ENCODE data around the gene KCMF1.
A peak's percentile ranks its signal among the peaks of the same experiment; 100 is the strongest.
"Not testable (repeated sequence)": the region's sequence is repeated elsewhere in the genome, so short reads cannot be mapped to it uniquely, and the experiment has no call there.

The KCMF1 gene

DNA sequence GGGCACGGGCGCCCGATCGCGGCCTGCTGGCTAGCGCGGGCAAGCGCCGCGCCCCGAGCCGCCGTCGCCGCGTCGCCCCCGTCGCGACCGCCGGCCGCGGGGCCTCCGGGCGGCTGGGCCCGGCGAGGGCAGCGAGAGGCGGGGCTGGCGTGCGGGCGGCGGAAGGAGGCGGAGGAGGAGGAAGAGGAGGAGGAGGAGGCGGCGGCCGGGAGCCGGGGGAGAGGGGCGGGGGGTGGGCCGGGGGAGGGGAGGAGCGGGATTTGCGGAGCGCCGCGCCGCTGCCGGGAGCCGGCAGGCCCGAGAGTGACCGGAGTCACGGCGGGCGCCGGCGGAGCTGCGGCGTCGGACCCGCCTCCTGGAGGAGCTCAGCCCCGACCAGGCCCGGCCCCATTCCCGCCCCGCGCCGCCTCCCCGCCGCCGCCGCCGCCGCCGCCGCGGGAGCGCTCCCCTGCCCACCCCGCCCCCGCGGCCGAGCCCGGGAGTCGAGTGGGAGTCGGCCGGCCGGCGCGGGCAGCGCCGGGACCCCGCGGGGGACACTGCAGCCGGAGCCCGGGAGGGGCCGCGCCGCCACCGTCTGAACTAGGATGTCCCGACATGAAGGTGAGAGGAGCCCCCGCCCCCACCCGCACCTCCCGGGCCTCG, at the start of gene KCMF1:
Gene KCMF1 (plus strand): TSS at position 294 of the 642 bp plus-strand sequence. CDS start 291 bp downstream, at position 585.
- DNase-seq (ENCODE audit: low spot score), result peak; percentile 67

DNA sequence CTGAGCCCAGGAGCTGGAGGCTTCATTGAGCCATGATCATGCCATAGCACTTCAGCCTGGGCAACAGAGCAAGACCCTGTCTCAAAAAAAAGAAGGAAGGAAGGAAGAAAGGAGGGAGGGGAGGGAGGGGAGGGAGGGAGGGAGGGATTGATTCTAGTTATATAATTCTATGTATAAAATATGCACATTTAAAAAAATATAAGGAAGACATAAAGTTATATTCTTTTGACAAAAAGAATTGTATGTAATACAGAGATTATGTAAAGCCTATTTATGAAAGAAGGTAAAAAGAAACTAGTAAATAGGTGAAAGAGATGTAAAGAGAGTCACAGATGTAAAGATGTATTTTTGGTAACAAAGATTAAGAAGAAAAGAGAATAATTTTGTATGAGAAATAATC, 48.0 kb upstream of the KCMF1 start:
- no peak for DNase-seq (ENCODE audit: low spot score)

DNA sequence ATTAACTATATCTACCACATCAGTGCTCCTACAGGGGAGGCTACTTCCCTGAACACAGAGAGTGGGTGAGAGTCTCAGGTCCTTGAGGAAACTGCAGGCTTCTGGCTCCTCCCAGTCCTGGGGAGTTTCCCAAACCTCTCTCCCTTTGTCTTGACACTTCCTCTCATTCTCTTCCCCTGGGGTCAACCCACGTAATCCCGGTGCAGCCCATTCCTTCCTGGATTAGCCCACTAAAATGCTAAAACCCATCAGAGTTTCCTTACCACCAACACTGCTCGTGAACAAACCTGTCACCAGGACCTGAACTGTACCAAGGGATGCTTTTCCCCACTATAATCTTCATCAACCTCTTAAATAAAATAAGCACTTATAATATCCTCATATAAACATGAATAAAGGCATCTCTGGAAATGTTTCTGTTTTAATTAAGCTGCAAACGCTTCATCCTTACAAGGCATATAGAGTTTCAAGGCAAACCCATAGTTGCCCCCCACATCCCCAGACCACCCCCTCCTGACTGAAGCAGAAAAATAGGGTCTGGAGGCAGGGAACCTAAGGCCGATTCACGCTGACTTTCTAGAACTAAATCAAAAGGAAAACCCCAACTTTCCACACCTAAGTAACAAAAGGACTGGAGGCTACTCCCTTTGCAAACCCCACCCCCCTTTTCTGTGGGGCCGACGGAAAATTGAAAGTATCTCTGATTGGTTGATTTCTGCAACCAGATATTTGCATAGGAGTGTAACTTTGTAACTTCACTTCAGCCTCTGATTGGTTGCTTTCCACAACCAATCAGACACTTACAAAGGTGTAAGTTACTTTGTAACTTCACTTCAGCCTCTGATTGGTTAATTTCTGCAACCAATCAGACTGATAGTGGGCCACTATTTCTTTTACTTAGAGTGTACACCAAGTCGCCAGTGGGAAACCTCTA, 46.5 kb upstream of the KCMF1 start:
- DNase-seq (ENCODE audit: low spot score), result peak; percentile 74

DNA sequence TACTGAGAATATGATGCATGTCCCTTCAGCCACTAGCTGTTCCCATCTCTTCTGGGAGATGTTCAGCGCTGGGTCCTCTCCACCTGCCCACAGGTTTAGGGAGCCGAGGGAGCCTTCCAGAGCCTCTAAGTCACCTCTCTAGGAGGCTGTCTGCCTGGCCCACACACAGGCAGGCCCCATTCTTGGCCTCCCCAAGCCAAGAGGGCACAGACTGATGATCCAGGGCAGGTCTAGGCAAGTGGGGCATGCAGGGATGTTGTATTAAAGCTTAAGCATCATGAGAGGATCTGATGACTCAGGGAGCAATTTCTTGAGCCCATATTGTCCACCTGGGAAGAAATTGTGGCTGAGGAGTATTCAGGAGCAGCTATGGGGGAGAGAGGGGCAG, 45.6 kb upstream of the KCMF1 start:
- DNase-seq (ENCODE audit: low spot score), result no peak

DNA sequence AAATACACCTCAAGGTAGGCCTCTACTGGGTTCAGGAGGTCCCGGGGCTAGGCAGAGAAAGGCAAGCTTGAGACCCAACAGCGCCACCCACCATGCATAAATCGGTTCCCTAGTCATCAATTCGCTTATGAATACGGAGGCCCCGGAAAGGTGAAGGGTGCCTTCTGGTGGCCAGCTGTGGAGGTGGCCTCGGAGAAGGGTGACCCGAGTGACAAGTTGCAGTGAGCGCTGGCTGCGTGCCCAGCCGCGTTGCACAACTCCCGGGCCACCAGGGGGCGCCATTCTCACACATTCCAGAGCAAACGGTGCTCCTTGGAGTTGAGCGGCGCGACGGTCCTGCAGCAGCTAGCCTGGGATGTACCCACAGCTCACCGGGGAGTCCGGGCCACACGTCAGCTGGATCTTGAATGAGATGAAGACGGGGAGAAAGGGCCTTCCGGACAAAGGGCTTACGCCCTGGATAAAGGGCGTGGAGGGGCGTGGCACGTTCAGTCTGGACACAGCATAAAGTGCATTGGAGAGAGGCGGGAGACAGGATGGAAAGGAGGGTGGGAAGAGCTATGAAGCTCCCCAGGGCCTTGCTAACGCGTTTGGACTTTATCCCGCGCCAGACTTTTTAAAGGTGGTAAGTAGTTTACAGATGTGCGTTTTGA, 45.1 kb upstream of the KCMF1 start:
- peak; percentile 98 for DNase-seq (ENCODE audit: low spot score)

DNA sequence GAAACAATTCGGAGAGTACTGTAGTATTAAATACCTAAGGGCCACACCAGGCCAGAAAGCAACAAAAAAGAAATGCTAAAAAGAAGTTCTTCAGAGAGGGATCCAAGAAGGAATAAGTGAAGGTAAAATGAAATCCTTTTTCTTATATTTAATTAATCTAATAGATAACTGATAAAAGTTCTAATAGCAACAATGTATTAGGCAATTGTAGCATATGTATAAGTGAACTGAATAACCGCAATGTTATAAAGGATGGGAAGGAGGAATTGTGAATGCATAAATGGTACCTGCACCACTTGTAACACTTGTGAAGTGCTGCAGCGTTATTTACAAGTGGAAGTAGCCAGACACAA, 43.7 kb upstream of the KCMF1 start:
- DNase-seq (ENCODE audit: low spot score), result no peak

DNA sequence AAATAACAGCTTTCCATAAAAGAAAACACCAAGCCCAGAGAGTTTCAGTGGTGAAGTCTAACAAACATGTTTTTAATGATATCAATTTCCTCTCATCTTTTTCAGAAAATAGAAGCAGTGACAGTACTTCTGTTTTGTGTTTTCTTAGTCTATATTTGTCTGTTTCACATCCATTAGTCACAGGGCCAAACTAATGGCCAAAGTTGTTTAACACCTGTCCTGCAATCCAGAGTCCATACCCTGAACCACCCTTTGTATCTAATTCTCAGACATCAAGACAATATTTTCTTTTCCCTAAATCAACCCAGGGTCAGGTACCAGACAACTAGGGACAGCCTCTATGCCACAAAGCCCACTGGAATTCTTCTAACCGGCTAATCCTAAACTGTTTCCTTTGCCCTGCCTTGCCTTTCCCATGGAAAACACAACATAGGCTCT, 39.6 kb upstream of the KCMF1 start:
- no peak for DNase-seq (ENCODE audit: low spot score)

DNA sequence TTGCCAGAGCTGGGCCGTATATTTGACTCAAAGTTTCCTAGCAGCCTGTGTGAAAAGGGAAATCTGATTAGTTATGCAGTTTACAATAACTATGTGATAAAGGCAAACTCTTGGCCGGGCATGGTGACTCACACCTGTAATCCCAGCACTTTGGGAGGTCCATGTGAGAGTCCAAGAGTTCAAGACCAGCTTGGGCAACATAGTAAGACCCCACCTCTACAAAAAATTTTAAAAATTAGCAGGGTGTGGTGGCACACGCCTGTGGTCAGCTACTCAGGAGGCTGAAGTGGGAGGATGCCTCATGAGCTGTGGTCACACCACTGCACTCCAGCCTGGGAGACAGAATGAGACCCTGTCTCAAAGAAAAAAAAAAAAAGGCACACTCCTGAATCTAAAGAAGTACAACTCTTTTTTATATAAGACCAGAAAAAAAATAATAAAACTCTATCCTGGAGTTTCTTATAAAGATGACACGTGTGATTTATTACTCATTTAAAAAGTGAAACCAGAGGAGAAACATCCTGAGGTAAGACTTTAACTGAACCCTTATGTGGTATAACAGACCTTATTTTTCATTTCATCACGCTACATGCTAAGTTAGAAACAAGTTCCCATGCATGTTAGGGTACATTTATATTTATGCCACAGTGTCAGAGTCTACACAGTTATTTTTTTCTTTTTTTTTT, 32.6 kb upstream of the KCMF1 start:
- DNase-seq (ENCODE audit: low spot score), result peak; percentile 49

DNA sequence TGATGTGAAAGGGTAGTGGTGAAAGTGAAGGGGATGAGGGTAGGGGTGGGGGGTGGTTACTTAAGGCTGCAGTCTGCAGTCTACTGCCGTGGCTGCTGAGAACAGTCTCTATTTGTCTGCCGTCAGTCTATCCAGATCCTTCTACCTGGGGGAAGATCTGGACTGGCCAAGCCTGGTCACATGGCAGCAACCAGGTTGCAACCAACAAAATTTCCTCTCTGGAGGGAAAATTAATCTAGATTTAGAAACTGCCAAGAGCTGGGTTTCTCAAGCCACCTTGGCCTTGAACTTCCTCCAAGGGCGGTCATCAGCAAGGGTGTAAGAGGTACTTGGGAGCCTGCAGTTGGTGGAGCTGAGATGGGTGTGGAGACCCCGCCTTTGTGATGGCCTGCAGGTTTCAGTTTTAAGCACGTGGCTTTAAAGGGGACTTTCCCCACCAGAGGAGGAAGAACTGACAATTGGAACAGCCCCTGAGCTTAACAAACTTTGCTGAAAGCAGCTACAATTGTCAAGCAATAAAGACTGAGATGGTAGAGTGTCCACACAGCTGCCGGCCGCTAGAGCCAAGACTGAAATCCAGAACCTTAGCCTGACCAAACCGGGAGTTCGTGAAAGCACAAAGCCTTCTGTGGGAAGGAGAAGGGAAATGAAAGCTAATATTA, 31.4 kb upstream of the KCMF1 start:
- DNase-seq (ENCODE audit: low spot score), result peak; percentile 84

DNA sequence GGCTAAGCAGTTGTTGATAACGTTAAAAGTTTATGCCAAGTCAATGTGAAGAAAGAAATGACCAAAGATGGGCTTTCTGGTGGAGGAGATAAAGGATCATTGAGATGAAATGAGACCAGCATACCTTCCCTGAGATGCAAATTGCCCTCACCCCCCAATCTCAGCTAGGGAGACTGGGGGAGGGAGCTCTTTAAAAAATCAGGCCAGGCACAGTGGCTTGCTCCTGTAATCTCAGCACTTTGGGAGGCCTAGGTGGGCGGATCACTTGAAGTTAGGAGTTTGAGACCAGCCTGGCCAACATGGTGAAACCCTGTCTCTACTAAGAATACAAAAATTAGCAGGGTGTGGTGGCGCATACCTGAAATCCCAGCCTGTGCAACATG, 30.9 kb upstream of the KCMF1 start:
- DNase-seq (ENCODE audit: low spot score), result no peak

DNA sequence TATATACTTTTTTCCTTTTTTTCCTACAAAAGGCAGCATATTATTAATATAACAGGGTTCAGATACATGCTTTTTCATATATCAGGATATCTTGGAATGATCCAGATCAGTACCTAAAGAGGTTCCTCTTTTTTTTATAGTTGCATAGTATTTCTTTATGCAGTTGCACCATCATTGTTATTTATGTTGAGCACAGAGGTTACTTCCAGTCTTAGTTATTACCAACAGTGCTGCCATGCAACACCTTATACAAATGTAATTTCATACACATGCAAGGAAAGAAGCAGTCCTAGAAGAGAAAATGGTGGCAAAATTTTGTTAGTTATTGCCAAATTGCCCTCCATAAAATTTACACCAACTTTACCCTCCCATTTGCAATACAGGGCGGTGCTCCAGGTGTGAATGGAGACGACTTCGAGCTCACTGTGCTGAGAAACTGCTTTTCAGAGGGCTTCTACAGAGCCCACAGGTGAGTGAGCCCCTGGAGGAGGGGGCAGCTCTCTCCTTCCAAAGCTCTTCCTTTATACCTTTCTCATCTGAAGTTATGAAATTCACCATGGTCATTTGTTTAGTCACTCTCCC, 30.0 kb upstream of the KCMF1 start:
- DNase-seq (ENCODE audit: low spot score), result no peak

DNA sequence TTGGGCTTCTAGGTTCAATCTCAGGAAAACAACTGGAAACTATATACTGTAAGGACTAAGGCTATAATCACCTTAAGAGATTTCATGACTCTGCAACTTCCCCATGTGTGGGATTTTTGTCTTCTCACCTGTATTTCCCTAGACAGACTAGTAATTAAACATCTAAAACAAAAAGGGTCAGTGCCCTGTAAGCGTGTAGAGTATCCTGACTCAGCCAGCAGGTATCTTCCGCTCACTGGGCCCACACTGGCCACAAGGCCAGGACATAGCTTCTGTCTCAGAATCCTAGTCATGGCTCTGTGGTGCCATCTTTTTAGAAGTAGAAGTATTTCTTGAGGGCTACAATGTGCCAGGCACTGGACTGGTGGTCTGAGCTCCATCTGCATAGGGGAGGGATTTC, 28.8 kb upstream of the KCMF1 start:
- DNase-seq (ENCODE audit: low spot score), result no peak

DNA sequence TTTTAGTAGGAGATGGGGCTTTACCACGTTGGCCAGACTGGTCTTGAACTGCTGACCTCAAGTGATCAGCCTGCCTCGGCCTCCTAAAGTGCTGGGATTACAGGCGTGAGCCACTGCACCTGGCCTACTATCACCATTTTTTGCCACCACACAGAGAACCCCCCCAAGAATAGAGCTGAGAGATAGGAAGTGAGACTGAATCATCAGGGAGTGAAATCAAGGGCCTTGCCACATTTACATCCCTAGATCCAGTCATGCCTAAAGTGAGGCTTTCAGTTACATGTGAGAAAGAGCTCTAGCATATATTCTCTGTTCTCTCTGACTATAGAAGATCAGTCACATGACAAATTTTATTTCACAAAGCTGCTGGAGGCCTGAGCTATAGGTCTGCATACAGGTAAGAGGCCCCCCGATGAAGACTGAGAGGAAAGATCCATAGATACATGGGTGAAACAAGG, 28.0 kb upstream of the KCMF1 start:
- no peak for DNase-seq (ENCODE audit: low spot score)

DNA sequence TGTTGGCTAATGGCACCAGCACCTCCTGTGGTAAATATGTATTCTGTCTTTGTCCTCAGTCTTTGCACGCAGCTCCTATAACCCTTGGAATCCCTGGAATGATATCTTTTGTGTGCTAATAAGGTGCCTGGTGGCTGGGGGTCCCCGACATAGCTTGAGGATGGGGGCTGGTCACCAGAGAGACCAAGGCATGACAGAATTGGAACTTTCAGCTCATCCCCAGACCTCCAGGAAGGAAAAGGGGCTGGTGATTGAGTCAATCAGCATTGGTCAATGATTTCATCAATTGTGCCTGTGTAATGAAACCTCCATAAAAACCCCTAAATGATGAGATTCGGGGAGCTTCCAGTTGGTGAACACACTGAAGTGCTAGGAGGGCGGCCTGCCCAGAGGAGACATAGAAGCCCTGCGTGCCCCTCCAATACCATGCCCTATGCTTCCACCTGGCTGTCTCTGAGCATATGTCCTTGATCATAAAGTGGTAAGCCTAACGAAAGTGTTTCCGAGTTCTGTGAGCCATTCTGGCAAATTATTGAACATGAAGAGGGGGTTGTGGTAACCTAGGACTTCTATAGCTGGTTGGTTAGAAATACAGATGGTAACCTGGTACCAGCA, 26.6 kb upstream of the KCMF1 start:
- no peak for DNase-seq (ENCODE audit: low spot score)

DNA sequence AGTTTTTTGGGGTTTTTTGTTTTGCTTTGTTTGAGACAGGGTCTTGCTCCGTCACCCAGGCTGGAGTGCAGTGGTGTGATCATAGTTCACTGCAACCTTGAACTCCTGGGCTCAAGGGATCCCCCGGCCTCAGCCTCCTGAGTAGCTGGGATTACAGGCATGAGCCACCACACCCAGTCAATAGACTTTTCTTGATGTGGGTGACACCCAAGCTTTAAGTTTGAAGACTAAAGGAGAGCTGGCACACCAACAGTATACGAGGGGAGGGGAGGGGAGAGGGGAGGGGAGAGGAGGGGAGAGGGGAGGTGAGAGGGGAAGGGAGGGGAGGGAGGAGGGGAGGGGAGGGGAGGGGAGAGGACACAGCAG, 25.1 kb upstream of the KCMF1 start:
- DNase-seq (ENCODE audit: low spot score), result not testable (repeated sequence)

DNA sequence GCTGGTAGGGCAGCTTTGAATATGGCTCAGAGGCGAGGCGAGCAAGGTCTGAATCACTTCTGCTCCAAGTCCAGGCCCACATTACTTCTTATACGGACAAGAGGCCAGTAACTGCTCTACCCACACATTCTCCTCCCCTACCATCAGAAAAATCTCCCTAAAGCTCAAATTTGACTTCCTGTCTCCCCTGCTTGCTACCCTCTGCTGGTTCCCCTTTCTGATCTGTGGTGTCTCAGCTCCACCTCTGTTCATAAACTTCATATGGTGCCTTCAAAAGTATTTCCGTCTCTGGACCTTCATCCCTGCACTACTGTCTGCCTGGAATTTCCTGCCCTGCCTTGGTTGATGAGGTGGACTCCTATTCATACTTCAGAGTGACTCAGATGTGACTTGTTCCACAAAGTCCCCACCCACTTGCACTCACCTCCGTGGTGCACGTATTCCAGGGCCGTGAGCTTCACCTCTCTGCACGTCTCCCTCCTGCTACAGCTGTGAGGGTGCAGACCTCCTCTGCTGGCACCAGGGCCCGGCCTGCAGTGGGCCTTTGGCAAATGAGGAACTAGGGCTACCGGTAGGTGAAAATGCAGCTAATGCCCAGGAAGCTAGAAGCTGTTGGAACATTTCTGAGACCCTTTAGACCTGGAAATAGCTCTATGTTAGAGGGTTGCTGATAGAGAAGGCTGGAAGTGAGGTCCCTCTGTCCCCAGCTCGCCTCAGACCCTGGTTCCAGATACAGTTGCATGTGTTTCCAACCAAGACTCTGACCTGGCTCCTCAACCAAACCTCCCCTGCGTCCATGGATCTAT, 24.6 kb upstream of the KCMF1 start:
- peak; percentile 74 for DNase-seq (ENCODE audit: low spot score)

DNA sequence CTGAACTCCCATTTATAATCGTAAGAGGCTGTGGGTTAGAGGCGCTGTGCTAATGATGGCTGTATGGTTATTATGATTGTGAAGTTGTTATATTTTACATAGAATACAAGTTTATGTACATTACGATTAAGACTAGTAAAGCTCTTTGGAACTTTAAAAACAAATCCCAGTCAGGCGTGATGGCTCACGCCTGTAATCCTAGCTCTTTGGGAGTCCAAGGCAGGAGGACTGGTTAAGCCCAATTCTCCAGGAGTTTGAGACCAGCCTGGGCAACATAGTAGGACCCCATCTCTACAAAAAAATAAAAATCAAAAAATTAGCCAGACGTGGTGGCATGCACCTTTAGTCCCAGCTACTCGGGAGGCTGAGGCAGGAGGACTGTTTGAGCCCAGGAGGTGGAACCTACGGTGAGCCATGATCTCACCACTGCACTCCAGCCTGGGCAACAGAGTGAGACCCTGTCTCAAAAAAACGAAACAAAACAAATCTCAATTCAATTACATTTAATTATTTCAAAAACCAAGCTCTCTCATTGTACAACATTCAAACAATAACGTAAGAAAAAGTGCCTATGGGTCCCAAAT, 23.9 kb upstream of the KCMF1 start:
- DNase-seq (ENCODE audit: low spot score), result no peak

DNA sequence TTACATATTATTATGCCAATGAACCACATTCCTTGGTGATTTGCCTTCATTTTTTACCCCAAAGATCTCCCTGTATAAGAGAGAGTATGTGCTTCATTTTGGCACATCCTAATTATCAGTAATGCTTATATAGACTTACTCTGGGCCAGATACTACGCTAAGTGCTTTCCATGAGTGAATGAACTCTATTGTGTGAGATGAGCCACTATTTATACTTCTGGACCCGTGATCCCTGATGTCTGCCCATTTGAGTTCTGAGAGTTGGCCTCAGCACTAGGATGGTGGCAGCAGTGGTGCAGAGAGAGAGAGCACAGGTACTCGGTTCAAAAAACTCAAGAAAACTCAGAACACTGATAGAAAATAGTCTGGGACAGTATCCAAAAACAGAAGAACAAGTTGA, 17.4 kb upstream of the KCMF1 start:
- no peak for DNase-seq (ENCODE audit: low spot score)

DNA sequence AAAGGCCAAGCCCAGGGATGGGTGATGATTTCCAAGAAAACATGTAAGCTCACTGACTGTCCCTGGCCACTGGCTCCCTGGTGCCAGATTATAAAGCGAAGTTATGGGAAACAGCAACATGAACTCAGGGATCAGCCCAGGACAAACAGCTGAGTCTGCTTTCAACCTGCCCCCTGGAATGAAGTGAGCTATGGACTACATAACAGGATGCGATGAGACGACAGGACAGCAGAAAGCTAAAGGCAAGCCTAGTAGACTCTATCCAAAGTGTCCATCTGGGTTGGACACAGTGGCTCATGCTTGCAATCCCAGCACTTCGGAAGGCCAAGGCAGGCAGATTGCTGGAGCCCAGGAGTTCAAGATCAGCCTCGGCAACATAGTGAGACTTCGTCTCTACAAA, 16.6 kb upstream of the KCMF1 start:
- DNase-seq (ENCODE audit: low spot score), result no peak
